DND-41 (cell line): ENCODE data around the gene SETD6.

Experiments
- CTCF ChIP-seq: IDR thresholded peaks from 2 replicates; pipeline ENCODE4 v1.5.1; 2012; ENCODE audit warnings: borderline replicate concordance, low read length, moderate library complexity, mild to moderate bottlenecking; ENCODE audit not compliant: poor library complexity, severe bottlenecking; ENCODE audit errors: extremely low read depth
- EZH2 ChIP-seq: IDR thresholded peaks from 3 replicates; pipeline ENCODE4 v1.6.1; 2012; ENCODE audit warnings: borderline replicate concordance, low read depth, mild to moderate bottlenecking, moderate library complexity, low read length, inconsistent platforms; ENCODE audit not compliant: severe bottlenecking

GRCh38 chr16:58495521-58496331 lies 19.6 kb upstream of the SETD6 start:
- TF ChIP-seq CTCF (no peak), EZH2 (no peak)
